ENCODE results near the gene TAF3.

Gene TAF3

GRCh38 chr10:7887174-7887816 is 69.0 kb downstream of the TAF3 start:
- DNase-seq: no peak

- no peak for DNase-seq
Observed at GRCh38 chr10:7889947-7890542, 71.7 kb downstream of the TAF3 start.

- DNase-seq: no peak
Observed at GRCh38 chr10:7890781-7891180, 72.5 kb downstream of the TAF3 start.

- no peak for DNase-seq
Observed at GRCh38 chr10:7891634-7892033, 73.3 kb downstream of the TAF3 start.

- no peak for DNase-seq
Observed at GRCh38 chr10:7892146-7892545, 73.8 kb downstream of the TAF3 start.

GRCh38 chr10:7895699-7896090 is 77.4 kb downstream of the TAF3 start:
- no peak for DNase-seq

GRCh38 chr10:7896297-7896696 is 78.0 kb downstream of the TAF3 start:
- no peak for DNase-seq

GRCh38 chr10:7901256-7901655 is 83.0 kb downstream of the TAF3 start:
- DNase-seq: no peak

GRCh38 chr10:7902413-7902812 is 84.1 kb downstream of the TAF3 start:
- no peak for DNase-seq

GRCh38 chr10:7903851-7904250 is 85.5 kb downstream of the TAF3 start:
- no peak for DNase-seq

- no peak for DNase-seq
Observed at GRCh38 chr10:7906128-7906527, 87.8 kb downstream of the TAF3 start.

GRCh38 chr10:7908541-7909210 is 90.4 kb downstream of the TAF3 start:
- no peak for DNase-seq

- no peak for DNase-seq
Observed at GRCh38 chr10:7913126-7913872, 95.0 kb downstream of the TAF3 start.

GRCh38 chr10:7915923-7916536 is 97.7 kb downstream of the TAF3 start:
- no peak for DNase-seq

- DNase-seq: no peak
Observed at GRCh38 chr10:7917736-7918135, 99.4 kb downstream of the TAF3 start.

GRCh38 chr10:7922707-7923106 is 104.4 kb downstream of the TAF3 start:
- DNase-seq: no peak

- DNase-seq: no peak
Observed at GRCh38 chr10:7928536-7928935, 110.2 kb downstream of the TAF3 start.

GRCh38 chr10:7932301-7933036 is 114.2 kb downstream of the TAF3 start:
- no peak for DNase-seq

GRCh38 chr10:7933262-7933661 is 115.0 kb downstream of the TAF3 start:
- no peak for DNase-seq

- DNase-seq: no peak
Observed at GRCh38 chr10:7933757-7934156, 115.5 kb downstream of the TAF3 start.

GRCh38 chr10:7937315-7937945 is 119.1 kb downstream of the TAF3 start:
- DNase-seq: no peak

GRCh38 chr10:7941576-7941975 is 123.3 kb downstream of the TAF3 start:
- DNase-seq: no peak

Measured in central memory CD4-positive, alpha-beta T cell (primary cell).